HG03520 (cell line): ENCODE measurements around the gene CKAP2L.
"Not testable (repeated sequence)": the region's sequence is repeated elsewhere in the genome, so short reads cannot be mapped to it uniquely, and the experiment has no call there.

Source experiments
- ATAC-seq: cut with Tn5 transposase; IDR thresholded peaks from one replicate; pipeline ENCODE4 v1.9.1; 2021; ENCODE audit warnings: mild to moderate bottlenecking, moderate library complexity; ENCODE audit not compliant: unreplicated experiment

CKAP2L gene

DNA sequence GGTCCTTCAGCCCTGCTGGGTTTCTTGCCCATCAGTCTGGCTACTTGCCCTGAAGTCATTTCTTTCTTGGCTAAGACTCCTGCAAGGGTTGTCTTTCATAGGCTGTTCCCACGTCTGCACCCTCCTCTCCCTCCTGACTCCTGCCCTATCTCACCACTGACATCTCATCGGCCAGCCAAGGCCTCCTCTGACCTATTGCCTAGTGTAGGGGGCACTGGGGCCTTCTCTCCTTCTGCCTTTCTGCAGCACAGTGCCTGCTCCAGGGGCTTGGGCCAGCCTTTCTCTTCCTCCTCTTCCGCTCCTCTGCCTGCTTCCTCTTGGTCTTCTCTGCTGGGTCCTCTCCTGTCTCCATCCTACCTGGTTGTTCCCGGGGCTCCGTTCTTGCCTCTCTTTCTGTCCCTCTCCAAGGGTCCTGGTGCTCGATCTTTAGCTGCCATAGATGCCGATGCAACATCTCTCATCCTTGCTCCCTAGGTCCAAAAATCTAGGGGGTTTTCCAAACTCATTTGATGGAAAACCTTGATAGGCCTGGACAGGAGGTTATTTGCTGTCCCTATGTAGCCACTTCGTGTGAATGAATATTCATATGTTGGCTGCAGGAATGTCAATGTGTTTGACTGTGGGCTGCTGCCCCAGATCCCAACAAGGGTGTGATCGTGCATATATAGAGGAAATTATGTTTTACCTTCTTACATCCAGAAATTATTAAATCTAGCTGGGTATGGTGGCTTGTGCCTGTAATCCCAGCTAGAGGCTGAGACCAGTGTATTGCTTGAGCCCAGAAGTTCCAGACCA, 53.3 kb downstream of the CKAP2L start:
- ATAC-seq: no peak

DNA sequence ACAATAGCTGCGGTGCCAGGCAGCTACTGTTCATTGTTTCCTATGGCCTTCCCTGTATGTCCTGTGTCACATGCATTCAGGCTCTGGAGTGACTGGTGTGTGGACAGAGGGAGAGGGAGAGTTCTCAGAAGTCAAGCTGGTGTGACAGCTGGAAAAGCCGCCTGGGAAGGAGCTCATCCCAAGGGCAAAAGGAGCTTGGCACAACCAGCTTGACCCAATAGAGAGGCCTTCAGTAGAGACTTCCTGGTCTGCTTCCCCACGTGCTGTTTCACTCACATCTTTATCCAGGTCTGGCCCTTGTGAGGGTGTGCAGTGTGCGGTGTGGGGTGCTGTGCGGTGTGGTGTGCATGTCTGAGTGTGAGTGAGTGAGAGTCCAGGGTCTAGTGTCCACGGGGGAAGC, 54.7 kb downstream of the CKAP2L start:
- no peak for ATAC-seq

DNA sequence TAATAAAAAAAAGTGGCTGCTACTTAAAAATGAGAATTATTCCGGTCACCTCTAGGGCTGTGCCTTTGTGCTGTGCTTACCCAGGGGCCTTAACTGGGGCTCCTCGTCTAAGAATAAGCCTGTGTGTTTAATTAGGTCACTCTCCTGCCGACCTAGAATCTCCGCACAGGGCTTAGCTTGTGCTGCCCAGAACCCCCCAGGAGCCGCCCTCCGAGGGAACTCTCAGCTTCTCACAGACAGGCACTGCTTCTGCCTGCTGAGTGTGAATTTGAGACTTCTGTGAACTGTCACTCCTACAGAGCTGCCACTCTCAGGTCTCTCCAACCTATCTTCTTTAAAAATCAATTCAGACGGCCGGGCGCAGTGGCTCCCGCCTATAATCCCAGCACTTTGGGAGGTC, 55.4 kb downstream of the CKAP2L start:
- no peak for ATAC-seq

DNA sequence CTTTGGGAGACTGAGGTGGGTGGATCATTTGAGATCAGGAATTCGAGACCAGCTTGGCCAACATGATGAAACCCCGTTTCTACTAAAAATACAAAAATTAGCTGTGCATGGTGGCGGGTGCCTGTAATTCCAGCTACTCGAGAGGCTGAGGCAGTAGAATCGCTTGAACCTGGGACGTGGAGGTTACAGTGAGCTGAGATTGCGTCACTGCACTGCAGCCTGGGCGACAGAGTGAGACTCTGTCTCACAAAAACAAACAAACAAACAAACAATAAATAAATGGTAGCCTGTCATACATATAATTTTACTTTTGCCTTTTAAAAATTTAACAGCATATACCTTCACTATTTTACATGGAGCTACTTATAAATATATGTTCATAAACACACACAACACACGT, 57.5 kb downstream of the CKAP2L start:
- ATAC-seq: not testable (repeated sequence)

DNA sequence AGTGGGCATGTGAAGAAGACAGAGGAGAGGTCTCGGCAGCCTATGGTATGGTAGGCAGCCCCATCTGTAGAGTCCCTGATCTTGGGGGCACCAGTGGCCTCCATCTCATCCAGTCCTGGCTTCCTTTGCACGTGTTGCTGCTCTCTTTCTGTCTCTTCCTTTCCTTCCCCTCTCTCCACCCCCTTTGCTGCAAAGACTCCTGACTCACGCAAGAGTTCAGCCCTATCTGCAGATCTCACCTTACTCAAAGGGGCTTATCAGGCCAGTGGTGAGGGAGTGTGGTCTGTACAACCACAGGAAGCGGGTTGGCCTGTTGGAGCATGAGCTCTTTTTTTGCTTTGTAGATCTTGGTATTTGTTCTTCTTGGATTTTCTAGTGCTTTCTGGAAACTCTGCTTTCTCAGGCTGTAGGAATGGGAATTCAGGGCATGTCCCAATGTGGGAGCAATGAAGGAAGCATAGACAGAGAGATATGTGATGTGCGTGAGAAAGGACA, 58.2 kb downstream of the CKAP2L start:
- no peak for ATAC-seq

DNA sequence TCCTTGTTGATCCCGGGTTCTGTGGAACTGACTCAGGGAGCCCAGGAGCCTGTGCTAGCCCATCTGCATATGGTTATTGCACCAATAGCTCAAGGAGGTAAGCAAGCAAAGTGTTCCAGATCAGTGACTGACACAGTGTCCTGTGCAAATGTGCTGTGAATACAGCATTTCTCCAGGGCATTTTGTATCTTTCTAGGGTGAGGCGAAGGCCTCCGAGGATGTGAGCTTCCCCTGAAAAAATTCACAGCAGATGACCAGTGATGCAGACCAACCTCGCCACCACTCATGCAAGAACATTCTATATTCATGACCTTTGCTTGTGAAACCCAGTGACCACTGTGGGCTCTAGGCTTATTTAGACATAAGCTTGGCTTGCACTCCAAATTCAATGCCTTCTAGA, 58.8 kb downstream of the CKAP2L start:
- no peak for ATAC-seq

DNA sequence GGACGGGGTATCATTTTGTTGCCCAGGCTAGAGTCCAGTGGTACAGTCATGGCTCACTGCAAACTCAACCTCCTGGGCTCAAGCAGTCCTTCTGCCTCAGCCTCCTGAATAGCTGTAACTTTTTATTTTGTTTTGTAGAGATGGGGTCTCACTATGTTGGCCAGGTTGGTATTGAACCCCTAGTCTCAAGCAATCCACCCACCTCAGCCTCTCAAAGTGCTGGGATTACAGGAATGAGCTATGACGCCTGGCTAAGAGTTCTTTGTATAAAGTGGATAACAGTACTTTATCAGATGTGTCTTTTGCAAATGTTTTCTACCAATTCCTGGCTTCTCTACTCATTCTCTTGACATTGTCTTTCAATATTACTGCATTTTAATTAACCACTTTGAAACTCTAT, 60.7 kb downstream of the CKAP2L start:
- no peak for ATAC-seq

DNA sequence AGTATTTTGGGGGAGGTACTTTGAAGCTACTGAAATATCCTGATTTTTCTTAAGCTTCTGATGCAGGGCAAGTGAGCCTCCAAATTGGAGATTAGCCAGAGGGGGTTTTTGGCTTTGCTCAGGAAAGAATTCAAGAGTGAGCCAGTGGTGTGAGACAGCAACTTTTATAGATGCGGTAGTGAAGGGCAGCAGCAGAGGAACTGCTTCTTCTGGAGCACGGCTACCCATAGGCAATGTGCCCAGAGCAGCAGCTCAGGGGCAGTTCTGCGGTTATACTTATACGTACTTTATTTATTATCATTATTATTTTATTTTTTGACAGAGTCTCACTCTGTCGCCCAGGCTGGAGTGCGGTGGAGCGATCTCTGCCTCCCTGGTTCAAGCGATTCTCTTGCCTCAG, 63.4 kb downstream of the CKAP2L start:
- ATAC-seq: no peak

DNA sequence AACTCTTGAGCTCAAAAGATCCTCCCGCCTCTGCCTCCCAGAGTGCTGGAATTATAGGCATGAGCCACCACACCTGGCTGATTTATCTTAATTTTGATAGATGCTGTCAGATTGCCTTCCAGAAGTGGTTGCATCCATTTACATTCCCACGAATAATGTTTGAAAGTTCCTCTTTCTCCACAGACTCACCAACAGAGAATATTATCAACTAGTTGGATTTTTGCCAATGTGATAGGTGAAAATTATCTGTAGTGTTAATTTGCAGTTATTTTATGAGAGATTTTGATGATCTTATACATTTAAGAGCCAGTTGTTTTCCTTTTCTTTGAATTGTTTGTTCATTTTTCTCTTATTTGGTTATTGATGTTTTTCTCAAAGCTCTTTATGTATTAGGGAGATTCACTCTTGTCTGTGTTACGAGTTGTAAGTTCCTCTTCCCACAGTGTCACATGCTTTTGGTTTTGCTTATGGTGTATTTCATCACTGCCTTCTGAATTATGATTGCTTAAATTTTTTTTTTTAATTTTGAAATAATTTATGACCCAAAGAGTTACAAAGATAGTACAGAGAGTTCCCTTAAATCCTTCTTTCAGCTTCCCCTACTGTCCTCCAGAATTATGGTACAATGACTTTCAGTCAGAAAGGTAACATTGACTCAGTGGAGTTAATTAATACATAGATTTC, 64.3 kb downstream of the CKAP2L start:
- ATAC-seq: no peak

DNA sequence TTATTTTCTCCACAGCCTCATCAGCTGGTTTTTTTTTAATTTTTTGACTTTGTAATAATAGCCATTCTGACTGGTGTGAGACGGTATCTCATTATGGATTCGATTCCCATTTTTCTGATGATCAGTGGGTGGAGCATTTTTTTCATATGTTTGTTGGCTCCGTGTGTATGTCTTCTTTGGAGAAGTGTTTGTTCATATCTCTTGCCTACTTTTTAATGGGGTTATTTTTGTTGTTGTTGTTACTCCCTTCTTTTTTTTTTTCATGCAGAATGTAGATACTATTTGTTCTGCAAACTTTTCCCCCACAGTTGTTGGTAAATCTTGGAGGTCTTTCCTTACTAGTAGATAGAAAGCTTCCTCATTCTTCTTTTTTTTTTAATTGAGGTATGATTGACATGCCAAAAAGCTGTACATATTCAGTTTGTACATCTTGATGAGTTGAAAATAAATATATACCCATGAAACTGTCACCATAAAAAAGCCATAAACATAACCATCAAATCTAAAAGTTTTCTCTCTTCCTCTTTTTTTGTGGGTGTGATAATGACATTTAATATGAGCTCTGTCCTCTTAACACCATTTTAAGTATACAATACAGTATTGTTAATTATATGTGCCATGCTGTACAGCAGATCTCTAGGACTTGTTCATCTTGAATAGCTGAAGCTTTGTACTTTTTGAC, 65.4 kb downstream of the CKAP2L start:
- ATAC-seq: no peak

DNA sequence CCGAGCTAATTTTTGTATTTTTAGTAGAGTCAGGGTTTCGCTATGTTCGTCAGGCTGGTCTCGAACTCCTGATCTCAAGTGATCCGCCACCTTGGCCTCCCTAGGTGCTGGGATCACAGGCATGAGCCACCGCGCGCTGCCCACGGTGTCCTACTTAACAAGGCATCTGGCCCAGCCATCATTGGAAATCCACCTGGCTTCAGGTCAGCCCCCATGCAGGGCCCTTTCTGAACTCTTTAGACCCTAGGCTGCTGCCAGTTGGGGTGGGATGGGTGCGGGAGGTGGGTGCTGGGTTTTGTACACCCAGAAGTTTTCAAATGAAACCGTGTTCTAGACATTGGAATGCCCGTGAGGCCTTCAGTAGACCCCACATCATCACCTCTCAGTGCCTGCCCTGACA, 70.2 kb downstream of the CKAP2L start:
- ATAC-seq: no peak

DNA sequence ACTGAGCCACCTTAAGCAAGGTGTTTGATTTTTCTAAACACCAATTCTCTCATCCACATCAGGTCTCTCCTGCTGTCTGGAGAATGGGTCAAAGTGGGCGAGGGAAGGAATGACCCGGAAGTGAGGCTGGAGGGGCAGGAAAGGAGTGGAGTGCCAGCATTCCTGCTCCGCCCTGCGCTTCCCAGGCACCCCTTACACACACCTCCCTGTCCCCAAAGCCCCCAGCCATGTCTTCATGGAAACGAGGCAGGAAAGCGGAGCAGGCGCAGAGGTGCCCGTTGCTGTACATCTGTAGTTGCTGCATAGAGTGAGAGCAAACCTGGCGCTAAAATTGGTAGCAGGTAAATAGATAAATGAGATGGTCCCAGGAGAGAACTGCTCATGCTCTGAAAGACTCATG, 70.8 kb downstream of the CKAP2L start:
- no peak for ATAC-seq

DNA sequence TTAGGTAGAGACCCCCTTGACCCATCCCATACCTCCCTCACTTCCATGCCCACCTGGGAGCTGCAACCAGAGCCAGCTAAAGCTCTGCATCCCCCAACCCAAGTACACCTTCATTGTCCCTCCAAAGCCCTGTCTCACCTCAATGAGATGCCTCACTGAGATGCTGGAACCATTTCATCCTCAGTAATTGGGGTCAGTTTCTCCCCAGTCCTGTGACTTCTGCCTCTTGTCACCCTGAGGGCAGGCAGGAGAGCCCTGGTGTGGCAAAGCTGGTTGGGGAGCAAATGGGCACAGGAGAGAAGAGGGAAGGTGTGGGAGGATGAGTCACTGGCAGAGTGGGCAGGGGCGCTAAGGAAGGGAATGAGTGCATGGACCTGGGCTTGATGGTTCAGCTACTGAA, 71.5 kb downstream of the CKAP2L start:
- no peak for ATAC-seq

DNA sequence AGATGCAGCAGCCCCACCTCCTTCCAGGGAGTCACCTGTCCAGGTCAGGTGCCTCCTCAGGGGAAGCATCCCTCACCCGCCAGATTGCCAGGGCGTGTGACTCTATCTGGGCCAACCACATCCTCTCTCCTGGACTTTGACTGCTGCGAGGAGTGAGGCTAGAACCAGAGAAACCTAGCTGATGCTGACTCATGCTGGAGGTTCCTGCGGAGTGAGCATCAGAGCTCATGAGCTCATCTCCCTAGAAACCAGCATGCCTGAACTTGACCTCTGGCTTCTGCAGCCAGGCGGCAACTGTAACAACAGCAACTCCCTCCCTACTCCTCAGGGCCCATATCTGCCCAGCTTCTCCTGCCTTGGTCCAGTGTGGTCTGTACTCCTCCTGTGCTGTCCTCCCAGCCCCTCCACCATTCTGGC, 71.9 kb downstream of the CKAP2L start:
- ATAC-seq: peak; percentile 81

DNA sequence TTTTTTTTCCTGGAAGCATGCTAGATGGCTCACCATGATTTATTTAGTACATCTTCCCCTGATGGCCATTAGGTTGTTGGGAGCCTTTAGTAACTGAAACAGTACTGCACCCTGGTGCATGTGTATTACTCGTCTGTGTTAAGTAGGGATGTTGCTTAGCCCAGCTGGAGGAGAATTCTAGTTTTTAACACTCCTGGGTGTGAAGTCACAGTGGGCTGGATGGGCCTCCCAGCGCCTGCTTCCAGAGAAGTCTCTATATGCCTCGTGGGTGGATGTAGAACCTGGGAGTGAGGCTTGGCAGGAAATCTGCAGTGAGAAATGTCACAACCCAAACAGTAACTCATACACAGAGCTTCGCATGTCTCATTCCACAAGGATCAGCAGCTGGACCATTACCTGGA, 72.5 kb downstream of the CKAP2L start:
- no peak for ATAC-seq

DNA sequence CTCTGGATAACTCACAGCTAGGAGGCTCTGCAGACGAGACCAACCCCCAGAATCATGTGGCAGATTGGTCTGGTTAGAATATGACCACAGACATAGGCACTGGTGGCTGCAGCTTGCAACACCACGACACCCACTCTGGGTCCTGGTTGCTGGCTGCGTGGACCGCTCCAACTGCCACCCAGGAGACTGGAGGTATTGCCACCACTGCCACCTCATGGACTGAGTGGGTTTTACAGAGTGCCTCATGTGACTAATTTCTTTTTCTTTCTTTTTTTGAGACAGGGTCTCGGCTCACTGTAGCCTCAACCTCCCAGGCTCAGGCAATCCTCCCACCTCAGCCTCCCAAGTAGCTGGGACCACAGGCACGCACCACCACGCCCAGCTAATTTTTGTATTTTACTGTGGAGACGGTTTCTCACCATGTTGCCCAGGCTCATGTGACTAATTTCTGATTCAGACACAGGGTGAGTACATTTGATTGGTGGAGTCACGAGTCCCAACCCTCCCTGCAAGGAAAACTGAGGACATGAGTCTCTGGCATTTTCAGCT, 73.5 kb downstream of the CKAP2L start:
- ATAC-seq: peak; percentile 39

DNA sequence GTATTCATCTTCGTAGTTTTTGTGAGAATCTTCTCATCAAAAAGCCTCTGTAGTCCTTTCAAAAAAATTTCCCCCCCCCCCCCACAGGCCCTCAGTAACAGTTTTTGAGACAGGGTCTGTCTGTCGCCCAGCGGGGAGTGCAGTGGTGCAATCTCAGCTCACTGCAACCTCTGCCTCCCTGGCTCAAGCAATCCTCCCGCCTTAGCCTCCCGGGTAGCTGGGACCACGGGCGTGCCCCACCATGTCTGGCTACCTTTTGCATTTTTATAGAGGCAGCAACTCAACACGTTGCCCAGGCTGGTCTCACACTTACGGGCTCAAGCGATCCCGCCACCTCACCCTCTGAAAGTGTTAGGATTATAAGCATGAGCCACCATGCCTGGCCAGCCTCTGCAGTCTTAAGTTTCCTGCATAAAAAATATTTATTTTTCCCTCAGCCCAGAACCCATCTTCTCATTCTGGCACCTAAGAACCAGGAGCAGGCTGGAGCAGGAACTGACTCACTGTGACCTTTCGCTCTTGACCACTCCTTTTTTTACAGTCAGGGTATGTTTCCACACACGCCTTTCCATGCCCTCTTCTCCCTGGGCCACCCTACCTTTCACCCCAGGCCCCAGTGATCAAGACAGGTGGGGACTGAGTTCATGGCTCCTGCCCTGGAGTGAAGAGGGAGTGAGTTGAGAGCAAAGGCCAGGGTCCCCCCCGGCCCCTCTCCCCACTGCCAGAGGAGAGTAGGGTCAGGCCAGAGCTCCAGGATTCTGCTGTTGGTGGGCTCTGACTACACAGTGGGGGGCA, 76.1 kb downstream of the CKAP2L start:
- no peak for ATAC-seq

DNA sequence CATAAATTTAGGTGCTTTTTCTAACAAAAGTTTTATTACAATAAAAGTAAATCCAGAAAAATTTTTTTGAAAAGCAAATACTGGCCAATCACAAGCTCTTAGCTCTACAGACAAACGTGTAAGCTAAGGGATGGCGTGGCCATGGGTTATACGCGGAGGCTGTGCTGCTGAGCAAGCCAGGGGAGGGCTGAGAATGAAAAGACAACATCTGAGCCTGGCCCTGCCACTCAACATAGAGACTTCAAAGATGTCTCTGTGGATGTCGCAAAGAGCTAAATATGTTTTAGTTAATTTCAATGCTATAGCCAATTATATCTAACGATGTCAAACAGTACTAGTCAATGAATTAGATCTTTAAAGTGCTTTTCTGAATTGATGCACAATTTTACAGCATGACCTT, 76.9 kb downstream of the CKAP2L start:
- no peak for ATAC-seq
